Activated T-cell treated with anti-CD3 and anti-CD28 coated beads, Interleukin-2, amount 50 U/mL, for 24 hours (primary cell): ENCODE measurements around the gene CACNG5.

ENCODE experiments used
- DNase-seq: peaks from one replicate; pipeline ENCODE4 v3.0.0-alpha.2; 2020
- H3K27ac Mint-ChIP-seq: 2 replicates; pipeline ENCODE4 v1.8.0; 2020; ENCODE audit warnings: mild to moderate bottlenecking, mixed read lengths
- H3K27me3 Mint-ChIP-seq: 2 replicates; pipeline ENCODE4 v1.8.0; 2020; ENCODE audit warnings: mixed read lengths
- H3K36me3 Mint-ChIP-seq: 2 replicates; pipeline ENCODE4 v1.8.0; 2020; ENCODE audit warnings: low read depth, mixed read lengths
- H3K4me1 Mint-ChIP-seq: 2 replicates; pipeline ENCODE4 v1.8.0; 2020; ENCODE audit warnings: low read depth, mixed read lengths
- H3K4me3 Mint-ChIP-seq: 2 replicates; pipeline ENCODE4 v1.8.0; 2020; ENCODE audit warnings: mild to moderate bottlenecking, moderate library complexity, mixed read lengths
- H3K9me3 Mint-ChIP-seq: 2 replicates; pipeline ENCODE4 v1.8.0; 2020; ENCODE audit warnings: mixed read lengths

CACNG5 gene

GRCh38 chr17:66810951-66811682 lies 23.8 kb upstream of the CACNG5 start:
- Mint-ChIP-seq H3K4me1 (peaks cover 17% of the 10 kb centered on the region), H3K4me3 (no peak overlapping the region), H3K36me3 (peaks cover 26% of the 10 kb centered on the region), H3K27me3 (peaks cover 4% of the 10 kb centered on the region), H3K9me3 (no peaks in the 10 kb centered on the region), H3K27ac (no peak overlapping the region)
- DNase-seq = no peak

- Mint-ChIP-seq H3K27me3 (peaks cover 4% of the 10 kb centered on the region), H3K27ac (no peak overlapping the region), H3K36me3 (peaks cover 20% of the 10 kb centered on the region), H3K9me3 (no peaks in the 10 kb centered on the region), H3K4me1 (peaks cover 15% of the 10 kb centered on the region), H3K4me3 (no peak overlapping the region)
- DNase-seq = no peak
Observed at GRCh38 chr17:66811683-66812054, 23.2 kb upstream of the CACNG5 start.

DNA sequence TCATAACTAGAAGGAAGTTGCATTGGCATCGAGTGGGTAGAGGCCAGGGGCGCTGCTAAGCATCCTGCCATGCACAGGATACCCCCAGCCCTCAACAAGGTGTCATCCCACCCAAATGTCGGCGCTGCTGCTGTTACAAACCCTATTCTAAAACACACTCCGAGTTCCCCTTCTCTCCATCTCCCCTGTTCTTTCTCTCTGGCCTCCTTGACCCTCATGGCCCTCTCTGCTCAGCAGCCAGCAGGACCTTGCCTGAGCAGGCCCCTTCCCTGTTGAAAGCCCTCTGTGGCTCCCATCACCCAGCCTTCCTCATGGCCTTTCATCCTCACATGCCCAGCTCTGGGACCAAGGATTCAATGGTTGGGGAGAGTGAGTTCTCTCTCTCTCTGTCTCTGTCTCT lies 22.3 kb upstream of the CACNG5 start:
- H3K27ac Mint-ChIP-seq = no peak overlapping the region
- peaks cover 4% of the 10 kb centered on the region for H3K27me3 Mint-ChIP-seq
- DNase-seq = no peak
- peaks cover 8% of the 10 kb centered on the region for H3K4me1 Mint-ChIP-seq
- no peak overlapping the region for H3K4me3 Mint-ChIP-seq
- H3K9me3 Mint-ChIP-seq = peaks cover under 1% of the 10 kb centered on the region
- H3K36me3 Mint-ChIP-seq = peaks cover 13% of the 10 kb centered on the region

GRCh38 chr17:66813296-66813695 lies 21.6 kb upstream of the CACNG5 start:
- Mint-ChIP-seq H3K36me3 (peaks cover 6% of the 10 kb centered on the region), H3K4me1 (peaks cover 1% of the 10 kb centered on the region), H3K9me3 (peaks cover 5% of the 10 kb centered on the region), H3K4me3 (no peak overlapping the region), H3K27me3 (peaks cover 4% of the 10 kb centered on the region), H3K27ac (no peak overlapping the region)
- no peak for DNase-seq

DNA sequence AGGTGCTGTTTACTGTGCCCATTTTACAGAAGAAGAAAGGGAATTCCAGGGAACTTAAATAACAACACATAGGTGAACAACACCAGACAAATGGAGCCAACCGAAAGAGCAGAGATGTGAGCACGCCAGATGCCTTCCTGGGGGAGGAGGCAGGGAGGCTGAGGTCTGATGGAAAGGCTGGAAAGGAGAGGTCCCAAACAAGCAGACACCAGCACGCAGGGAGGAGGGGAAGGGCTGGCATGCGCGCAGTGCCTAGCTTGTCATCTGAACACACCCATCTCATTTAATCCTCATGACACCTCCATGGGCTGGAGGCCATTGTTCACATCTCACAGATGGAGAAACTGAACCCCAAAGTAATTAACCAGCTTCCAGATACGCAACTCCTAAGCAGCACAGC lies 20.9 kb upstream of the CACNG5 start:
- peaks cover 8% of the 10 kb centered on the region for H3K9me3 Mint-ChIP-seq
- H3K36me3 Mint-ChIP-seq = peaks cover under 1% of the 10 kb centered on the region
- H3K27ac Mint-ChIP-seq = no peak overlapping the region
- DNase-seq = no peak
- peaks cover 6% of the 10 kb centered on the region for H3K27me3 Mint-ChIP-seq
- H3K4me1 Mint-ChIP-seq = no peaks in the 10 kb centered on the region
- no peak overlapping the region for H3K4me3 Mint-ChIP-seq

- Mint-ChIP-seq H3K27ac (no peak overlapping the region), H3K27me3 (peaks cover 6% of the 10 kb centered on the region), H3K9me3 (peaks cover 9% of the 10 kb centered on the region), H3K4me1 (no peaks in the 10 kb centered on the region), H3K36me3 (no peaks in the 10 kb centered on the region), H3K4me3 (no peak overlapping the region)
- DNase-seq = no peak
Observed at GRCh38 chr17:66814570-66814969, 20.3 kb upstream of the CACNG5 start.

- DNase-seq = no peak
- Mint-ChIP-seq H3K4me1 (no peaks in the 10 kb centered on the region), H3K36me3 (no peaks in the 10 kb centered on the region), H3K27me3 (peaks cover 9% of the 10 kb centered on the region), H3K27ac (no peak overlapping the region), H3K9me3 (peaks cover 9% of the 10 kb centered on the region), H3K4me3 (no peak overlapping the region)
Observed at GRCh38 chr17:66817750-66818149, 17.2 kb upstream of the CACNG5 start.

- H3K4me3 Mint-ChIP-seq = no peak overlapping the region
- H3K36me3 Mint-ChIP-seq = no peaks in the 10 kb centered on the region
- no peak overlapping the region for H3K27ac Mint-ChIP-seq
- no peak for DNase-seq
- peaks cover 6% of the 10 kb centered on the region for H3K27me3 Mint-ChIP-seq
- peaks cover 9% of the 10 kb centered on the region for H3K9me3 Mint-ChIP-seq
- H3K4me1 Mint-ChIP-seq = no peaks in the 10 kb centered on the region
Observed at GRCh38 chr17:66819466-66819865, 15.5 kb upstream of the CACNG5 start.

DNA sequence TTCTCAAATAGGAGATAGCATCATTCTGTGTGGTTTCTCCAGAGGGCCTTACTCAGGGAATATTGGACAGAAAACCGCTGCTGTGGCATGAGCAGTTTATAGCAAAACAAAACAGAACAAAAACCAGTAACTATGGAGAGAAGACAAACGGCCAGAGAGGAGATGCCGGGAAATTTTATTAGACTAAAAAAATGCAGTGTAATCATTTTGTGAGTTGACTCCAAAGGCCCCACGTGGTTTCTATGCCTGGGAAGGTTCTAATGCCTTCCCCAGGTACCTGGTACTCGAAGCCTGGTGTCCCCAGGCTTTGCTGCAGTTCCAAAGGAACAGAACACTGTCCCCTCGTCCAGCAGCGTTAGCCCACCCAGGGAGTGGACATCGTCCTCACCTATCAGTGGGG lies 12.9 kb upstream of the CACNG5 start:
- Mint-ChIP-seq H3K4me3 (no peak overlapping the region), H3K27ac (no peak overlapping the region), H3K4me1 (no peaks in the 10 kb centered on the region), H3K27me3 (peaks cover 20% of the 10 kb centered on the region), H3K36me3 (no peaks in the 10 kb centered on the region), H3K9me3 (peaks cover 9% of the 10 kb centered on the region)
- DNase-seq = no peak

GRCh38 chr17:66826856-66827255 lies 8.1 kb upstream of the CACNG5 start:
- peaks cover 55% of the 10 kb centered on the region for H3K27me3 Mint-ChIP-seq
- H3K27ac Mint-ChIP-seq = no peak overlapping the region
- no peak for DNase-seq
- no peaks in the 10 kb centered on the region for H3K36me3 Mint-ChIP-seq
- H3K4me1 Mint-ChIP-seq = peaks cover 4% of the 10 kb centered on the region
- no peak overlapping the region for H3K4me3 Mint-ChIP-seq
- no peaks in the 10 kb centered on the region for H3K9me3 Mint-ChIP-seq

DNA sequence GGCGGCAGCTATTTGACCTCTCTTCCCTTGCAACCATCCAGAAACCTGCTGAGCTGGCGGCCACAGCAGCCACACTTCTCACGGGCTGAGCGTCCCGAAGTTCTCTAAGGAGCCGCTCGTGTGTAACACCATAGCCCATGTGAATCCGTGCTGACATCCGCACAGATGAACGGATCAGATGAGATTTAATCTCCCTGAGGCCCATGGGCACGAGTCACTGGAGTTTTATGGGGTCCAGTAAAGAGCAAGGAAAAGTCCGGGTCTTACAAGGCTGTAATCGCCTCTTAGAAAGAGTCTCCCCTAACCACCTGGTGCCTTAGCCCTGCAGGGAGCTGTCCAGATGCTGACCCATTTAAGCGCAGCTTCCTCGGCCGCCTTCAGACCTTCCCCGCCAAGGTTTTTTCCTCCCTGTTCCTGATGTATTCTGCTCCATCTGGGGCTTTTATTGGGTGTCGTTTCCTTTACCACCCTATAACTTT lies 5.5 kb upstream of the CACNG5 start:
- H3K27me3 Mint-ChIP-seq = peaks cover 76% of the 10 kb centered on the region
- H3K4me1 Mint-ChIP-seq = peaks cover 4% of the 10 kb centered on the region
- H3K27ac Mint-ChIP-seq = no peak overlapping the region
- DNase-seq = no peak
- H3K9me3 Mint-ChIP-seq = no peaks in the 10 kb centered on the region
- H3K36me3 Mint-ChIP-seq = no peaks in the 10 kb centered on the region
- no peak overlapping the region for H3K4me3 Mint-ChIP-seq

DNA sequence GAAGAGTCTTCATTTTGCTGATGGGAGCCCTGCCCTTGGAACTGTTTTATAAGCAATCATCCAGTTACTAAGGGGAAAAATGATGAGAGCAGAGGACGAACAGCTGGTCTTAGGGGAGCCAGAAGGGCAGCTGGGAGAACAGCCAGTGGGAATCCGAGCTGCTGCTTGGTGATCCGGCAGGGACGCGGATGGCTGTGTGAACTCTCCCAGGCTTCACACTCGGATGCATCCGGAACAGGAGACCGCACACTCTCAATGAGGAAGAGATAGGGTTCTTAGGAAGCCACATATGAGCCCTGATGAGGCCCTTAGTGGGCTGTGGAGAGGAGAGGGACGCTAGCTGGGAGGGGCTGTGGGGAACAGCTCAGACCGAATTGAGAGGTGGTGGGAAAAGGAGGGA lies 5.0 kb upstream of the CACNG5 start:
- Mint-ChIP-seq H3K27me3 (peaks cover 75% of the 10 kb centered on the region), H3K27ac (no peak overlapping the region), H3K9me3 (no peaks in the 10 kb centered on the region), H3K36me3 (no peaks in the 10 kb centered on the region), H3K4me3 (no peak overlapping the region), H3K4me1 (peaks cover 4% of the 10 kb centered on the region)
- DNase-seq = no peak

DNA sequence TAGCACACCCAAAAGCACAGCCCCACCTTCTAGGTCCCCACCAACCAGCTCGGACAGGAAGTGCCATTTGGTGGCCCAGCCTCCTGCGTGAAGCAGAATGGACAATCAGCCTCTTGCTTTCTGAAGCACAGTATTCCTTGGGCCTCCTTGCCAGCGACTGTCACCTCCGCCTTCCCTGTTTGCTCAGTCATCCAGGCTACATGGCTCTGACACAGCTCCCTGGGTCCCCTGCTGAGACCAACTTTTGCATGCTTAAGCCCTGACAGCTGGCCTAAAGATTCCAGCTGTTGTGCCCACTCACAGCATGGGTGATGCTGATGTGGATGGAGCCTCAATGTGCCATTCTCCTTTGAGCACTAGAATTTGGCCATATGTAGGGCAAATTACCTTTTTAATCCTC lies 4.5 kb upstream of the CACNG5 start:
- Mint-ChIP-seq H3K36me3 (no peaks in the 10 kb centered on the region), H3K27me3 (peaks cover 77% of the 10 kb centered on the region), H3K4me3 (no peak overlapping the region), H3K27ac (no peak overlapping the region), H3K4me1 (peaks cover 4% of the 10 kb centered on the region), H3K9me3 (no peaks in the 10 kb centered on the region)
- DNase-seq = no peak

DNA sequence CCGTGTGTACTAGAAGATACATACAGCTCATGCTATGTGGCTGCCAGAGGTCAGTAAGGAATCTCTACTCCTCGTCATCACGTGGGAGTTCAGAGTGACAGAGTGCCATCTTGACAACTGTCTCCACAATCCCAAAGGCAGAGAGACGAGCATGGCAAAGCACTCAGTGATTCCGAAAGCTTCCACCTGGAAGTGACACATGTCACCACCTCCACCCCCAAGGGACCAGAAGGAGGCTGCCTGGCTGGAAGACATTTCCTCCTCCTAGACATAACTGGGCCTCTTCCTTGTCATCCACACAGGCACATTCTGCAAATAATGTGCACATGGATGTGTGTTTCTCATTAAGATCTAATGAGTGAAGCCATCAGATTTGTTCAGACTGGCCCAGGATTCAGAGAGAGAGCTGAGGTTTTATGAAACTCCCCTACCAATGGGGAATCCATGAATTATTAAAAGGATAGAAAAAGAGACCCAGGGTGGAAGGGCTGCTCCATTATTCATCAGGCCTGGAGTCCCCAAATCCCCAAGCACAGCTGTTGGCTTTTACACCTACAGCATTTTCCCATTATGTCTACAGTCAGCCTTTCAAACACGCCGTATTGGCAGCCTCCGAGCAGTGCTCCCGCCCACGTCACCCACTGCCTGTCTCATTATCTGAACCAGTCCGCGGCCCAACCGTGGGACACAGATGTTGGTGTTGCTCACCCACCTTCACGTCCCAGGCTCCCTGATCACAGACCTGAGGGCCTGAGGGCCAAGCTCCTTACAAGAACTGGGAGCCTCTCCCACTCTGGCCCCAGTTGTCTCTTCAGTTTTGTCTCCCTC lies 3.3 kb upstream of the CACNG5 start:
- Mint-ChIP-seq H3K4me1 (peaks cover 4% of the 10 kb centered on the region), H3K27ac (no peak overlapping the region), H3K27me3 (peaks cover 83% of the 10 kb centered on the region), H3K36me3 (no peaks in the 10 kb centered on the region), H3K4me3 (no peak overlapping the region), H3K9me3 (no peaks in the 10 kb centered on the region)
- DNase-seq = no peak

GRCh38 chr17:66833201-66833600 lies 1.7 kb upstream of the CACNG5 start:
- DNase-seq = no peak
- peaks cover 4% of the 10 kb centered on the region for H3K4me1 Mint-ChIP-seq
- no peak overlapping the region for H3K4me3 Mint-ChIP-seq
- peaks cover 79% of the 10 kb centered on the region for H3K27me3 Mint-ChIP-seq
- H3K36me3 Mint-ChIP-seq = no peaks in the 10 kb centered on the region
- H3K9me3 Mint-ChIP-seq = no peaks in the 10 kb centered on the region
- no peak overlapping the region for H3K27ac Mint-ChIP-seq
